Inferior parietal cortex (tissue), 1 donor: ENCODE results near the gene COMMD7.
"Not testable (repeated sequence)": the region's sequence is repeated elsewhere in the genome, so short reads cannot be mapped to it uniquely, and the experiment has no call there.

Source experiments
- DNase-seq: peaks from one replicate; pipeline ENCODE4 v3.0.0-alpha.2; 2016; ENCODE audit errors: extremely low spot score

Gene COMMD7

GRCh38 chr20:32728435-32728834 lies 14.8 kb downstream of the COMMD7 start:
- not testable (repeated sequence) for DNase-seq

GRCh38 chr20:32727683-32728082 lies 15.6 kb downstream of the COMMD7 start:
- no peak for DNase-seq

- DNase-seq = no peak
Observed at GRCh38 chr20:32718749-32719348, 24.4 kb downstream of the COMMD7 start.

GRCh38 chr20:32711346-32711745 lies 31.9 kb downstream of the COMMD7 start:
- DNase-seq = no peak

- DNase-seq = no peak
Observed at GRCh38 chr20:32709632-32710121, 33.6 kb downstream of the COMMD7 start.

GRCh38 chr20:32709029-32709631 lies 34.1 kb downstream of the COMMD7 start:
- not testable (repeated sequence) for DNase-seq

GRCh38 chr20:32707691-32708581 lies 35.3 kb downstream of the COMMD7 start:
- no peak for DNase-seq

GRCh38 chr20:32706486-32706885 lies 36.8 kb downstream of the COMMD7 start:
- no peak for DNase-seq

- DNase-seq = no peak
Observed at GRCh38 chr20:32702706-32703425, 40.4 kb downstream of the COMMD7 start.

- DNase-seq = no peak
Observed at GRCh38 chr20:32697608-32698007, 45.7 kb downstream of the COMMD7 start.

GRCh38 chr20:32695089-32695488 lies 48.2 kb downstream of the COMMD7 start:
- DNase-seq = no peak

GRCh38 chr20:32688966-32689365 lies 54.3 kb downstream of the COMMD7 start:
- not testable (repeated sequence) for DNase-seq

- no peak for DNase-seq
Observed at GRCh38 chr20:32687180-32687532, 56.1 kb downstream of the COMMD7 start.

- DNase-seq = no peak
Observed at GRCh38 chr20:32686530-32687179, 56.6 kb downstream of the COMMD7 start.

GRCh38 chr20:32685541-32686529 lies 57.4 kb downstream of the COMMD7 start:
- DNase-seq = peak; percentile 27

- no peak for DNase-seq
Observed at GRCh38 chr20:32682508-32682987, 60.7 kb downstream of the COMMD7 start.

- peak; percentile 33 for DNase-seq
Observed at GRCh38 chr20:32681175-32682084, 61.8 kb downstream of the COMMD7 start.

- peak; percentile 24 for DNase-seq
Observed at GRCh38 chr20:32680544-32681174, 62.6 kb downstream of the COMMD7 start.
